KOPT-K1 (cell line): ENCODE data around the gene DPYSL3.

Experiments
- H3K27ac ChIP-seq: fragments of 200-600 bp; sonication (generic); 2 replicates; pipeline ENCODE4 v1.5.1; 2016; ENCODE audit warnings: antibody characterized with exemption, mild to moderate bottlenecking, low read depth, low read length; ENCODE audit not compliant: poor library complexity, severe bottlenecking
- H3K36me3 ChIP-seq: fragments of 200-600 bp; sonication (generic); 2 replicates; pipeline ENCODE4 v1.5.1; 2017; ENCODE audit warnings: antibody characterized with exemption, mild to moderate bottlenecking, low read length, moderate library complexity; ENCODE audit not compliant: insufficient read depth
- H3K9me3 ChIP-seq: fragments of 200-600 bp; sonication (generic); 2 replicates; pipeline ENCODE4 v1.5.1; 2017; ENCODE audit warnings: antibody characterized with exemption, low read length, mild to moderate bottlenecking; ENCODE audit not compliant: insufficient read depth, poor library complexity, severe bottlenecking

The DPYSL3 gene

DNA sequence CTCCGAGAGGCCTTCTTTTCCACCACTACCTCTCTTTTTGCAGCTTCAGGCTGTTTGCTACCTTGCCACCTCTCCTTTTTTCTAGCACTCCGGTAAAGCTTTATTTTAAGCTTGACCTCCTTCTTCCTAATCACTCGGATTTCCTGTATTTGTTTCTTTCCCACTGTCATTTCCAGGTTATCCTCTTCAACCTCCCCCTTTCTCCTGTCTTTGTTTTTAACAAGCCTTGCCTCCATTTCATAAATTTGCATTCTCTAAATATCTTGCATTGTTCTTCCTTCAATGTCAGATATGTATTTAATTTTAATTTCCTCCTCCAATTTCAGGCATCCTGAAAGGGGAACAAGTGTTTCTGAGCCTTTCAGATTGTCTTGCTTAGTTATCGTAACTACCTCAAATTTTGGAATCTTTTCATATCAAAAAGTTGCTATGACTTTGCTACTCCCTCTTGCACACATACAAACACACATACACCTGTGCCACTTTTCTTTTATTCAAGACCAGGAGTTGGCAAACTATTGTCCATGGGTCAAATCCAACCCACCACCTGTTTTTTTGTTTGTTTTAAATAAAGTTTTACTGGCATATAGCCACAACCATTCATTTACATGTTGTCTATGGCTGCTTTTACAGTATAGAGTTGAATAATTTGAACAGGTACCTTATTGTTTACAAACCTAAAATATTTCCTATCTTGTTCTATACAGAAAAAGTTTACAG is 22.7 kb downstream of the DPYSL3 start:
- Histone ChIP-seq H3K27ac (no peak overlapping the region), H3K9me3 (no peaks in the 10 kb centered on the region), H3K36me3 (no peaks in the 10 kb centered on the region)

DNA sequence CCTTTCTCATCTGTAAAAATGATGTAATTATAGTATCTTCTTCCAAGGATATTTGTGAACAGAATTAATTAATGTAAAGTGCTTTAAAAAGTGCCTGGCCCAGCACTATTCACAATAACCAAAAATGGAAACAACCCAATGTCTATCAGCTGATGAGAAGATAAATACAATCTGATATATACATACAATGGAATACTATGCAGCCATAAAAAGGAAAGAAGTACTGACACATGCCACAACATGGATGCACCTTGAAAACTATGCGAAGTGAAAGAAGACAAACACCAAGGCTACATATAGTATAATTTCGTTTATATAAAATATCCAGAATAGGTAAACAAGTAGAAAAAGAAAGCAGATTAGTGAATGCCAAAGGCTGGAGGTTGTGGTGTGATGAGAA is 24.1 kb downstream of the DPYSL3 start:
- no peaks in the 10 kb centered on the region for H3K36me3 ChIP-seq
- H3K27ac ChIP-seq = no peak overlapping the region
- no peaks in the 10 kb centered on the region for H3K9me3 ChIP-seq

DNA sequence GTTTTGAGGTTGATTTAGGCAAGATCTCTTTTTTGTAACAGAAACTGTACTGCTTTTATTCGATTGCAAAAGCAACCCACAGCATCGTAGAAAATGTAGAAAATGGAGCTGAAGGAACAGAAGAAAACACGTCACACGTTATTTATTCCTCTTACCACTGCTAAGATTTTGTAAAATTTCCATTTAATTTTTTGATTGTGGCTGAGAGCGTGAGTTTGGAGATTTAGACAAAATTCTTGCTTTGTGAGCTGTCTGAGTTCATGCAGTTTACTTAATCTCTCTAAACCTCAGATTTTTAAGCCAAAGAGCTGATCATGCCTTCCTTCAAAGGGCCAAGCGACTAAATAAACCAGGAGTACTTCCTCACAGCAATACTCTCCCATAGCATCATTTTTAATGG is 24.8 kb downstream of the DPYSL3 start:
- no peaks in the 10 kb centered on the region for H3K36me3 ChIP-seq
- no peaks in the 10 kb centered on the region for H3K9me3 ChIP-seq
- no peak overlapping the region for H3K27ac ChIP-seq

DNA sequence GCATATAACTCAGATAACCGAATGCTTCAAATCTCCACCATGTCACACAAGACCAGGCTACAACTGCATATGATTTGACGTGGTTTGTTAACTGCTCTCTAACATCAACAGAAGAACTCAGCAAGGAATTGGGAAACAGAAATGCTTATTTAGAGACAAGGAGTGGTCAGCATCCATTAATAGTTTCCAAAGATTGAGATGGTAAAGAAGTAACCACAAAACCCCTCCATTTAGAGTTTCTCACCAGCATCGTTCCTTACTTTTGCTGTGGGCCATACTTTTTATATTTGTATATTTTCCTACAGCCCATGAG is 25.2 kb downstream of the DPYSL3 start:
- no peak overlapping the region for H3K27ac ChIP-seq
- H3K9me3 ChIP-seq = no peaks in the 10 kb centered on the region
- no peaks in the 10 kb centered on the region for H3K36me3 ChIP-seq

DNA sequence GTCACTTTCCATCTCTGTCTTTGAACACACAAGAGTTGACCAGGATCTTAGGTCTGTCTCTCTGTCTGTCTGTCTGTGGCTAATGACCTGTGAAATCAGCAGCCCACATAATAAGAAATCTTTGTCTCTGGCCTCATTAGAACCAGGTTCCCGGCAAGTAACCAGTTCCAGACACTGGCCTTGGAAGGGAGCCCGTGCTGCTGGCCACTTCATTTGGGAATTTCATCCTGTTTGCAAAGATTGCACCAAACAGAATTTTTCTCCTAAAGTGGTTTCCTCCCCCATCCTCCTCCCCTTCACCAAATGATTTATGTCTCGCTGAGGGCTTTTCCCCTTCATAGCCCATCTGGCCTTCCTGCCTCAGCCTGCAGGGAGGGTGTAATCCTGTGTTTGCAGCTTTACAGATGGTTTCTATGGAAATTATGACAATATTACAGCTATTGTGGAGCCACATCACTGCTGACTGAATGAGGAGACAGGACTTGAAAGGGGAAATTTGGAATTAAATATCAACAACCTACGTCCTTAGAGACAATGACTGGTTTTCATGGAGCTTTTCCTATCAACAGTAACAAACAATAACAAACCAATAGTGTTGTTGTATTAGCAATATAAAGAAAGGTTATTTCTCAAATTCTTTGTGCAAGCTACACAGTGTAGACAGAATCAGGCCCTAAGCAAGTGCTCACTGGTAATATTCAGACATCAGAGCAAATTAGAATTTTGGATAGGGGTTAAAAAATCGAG is 25.7 kb downstream of the DPYSL3 start:
- H3K9me3 ChIP-seq = no peaks in the 10 kb centered on the region
- H3K27ac ChIP-seq = no peak overlapping the region
- H3K36me3 ChIP-seq = no peaks in the 10 kb centered on the region

DNA sequence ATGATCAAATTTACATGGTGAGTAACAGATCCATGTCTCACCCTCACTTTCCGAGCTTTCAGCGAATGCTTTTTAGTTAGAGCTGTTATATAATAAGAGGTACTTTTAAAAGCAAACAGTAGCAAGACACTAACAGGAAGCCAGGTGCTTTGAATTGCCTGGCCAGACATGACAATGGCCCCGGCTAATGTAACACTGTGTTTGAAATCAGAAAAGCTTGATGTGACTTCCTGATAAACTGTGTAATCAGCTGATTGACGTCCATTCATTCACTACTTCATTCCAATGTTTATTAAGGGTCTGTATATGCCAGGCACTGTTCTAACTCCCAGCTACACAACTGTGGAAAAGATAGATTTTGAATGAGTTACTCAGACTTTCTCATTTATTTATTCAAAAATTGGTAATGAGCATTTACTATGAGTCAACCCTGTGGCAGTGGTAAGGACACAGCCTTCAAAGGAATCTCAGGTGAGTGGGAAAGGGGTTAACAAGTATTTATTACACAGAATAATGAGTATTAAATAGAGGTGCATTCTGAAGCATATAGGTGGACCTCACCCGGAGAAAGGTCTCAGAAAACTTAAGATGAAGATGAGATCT is 26.6 kb downstream of the DPYSL3 start:
- no peaks in the 10 kb centered on the region for H3K36me3 ChIP-seq
- H3K27ac ChIP-seq = no peak overlapping the region
- H3K9me3 ChIP-seq = no peaks in the 10 kb centered on the region

DNA sequence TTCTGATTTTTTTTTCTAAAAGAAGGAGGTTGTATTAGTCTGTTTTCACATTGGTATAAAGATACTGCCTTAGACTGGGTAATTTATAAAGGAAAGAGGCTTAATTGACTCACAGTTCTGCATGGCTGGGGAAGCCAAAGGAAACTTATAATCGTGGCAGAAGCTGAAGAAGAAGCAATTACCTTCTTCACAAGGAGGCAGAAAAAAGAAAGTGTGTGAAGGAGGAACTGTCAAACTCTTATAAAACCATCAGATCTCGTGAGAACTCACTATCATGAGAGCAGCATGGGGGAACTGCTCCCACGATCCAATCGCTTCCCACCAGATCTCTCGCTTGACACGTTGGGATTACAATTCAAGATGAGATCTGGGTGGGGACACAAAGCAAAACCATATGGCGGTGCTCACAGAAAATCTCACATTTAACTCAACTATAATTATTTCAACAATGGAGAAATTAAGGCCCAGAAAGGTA is 27.1 kb downstream of the DPYSL3 start:
- H3K36me3 ChIP-seq = no peaks in the 10 kb centered on the region
- H3K9me3 ChIP-seq = no peaks in the 10 kb centered on the region
- H3K27ac ChIP-seq = no peak overlapping the region

DNA sequence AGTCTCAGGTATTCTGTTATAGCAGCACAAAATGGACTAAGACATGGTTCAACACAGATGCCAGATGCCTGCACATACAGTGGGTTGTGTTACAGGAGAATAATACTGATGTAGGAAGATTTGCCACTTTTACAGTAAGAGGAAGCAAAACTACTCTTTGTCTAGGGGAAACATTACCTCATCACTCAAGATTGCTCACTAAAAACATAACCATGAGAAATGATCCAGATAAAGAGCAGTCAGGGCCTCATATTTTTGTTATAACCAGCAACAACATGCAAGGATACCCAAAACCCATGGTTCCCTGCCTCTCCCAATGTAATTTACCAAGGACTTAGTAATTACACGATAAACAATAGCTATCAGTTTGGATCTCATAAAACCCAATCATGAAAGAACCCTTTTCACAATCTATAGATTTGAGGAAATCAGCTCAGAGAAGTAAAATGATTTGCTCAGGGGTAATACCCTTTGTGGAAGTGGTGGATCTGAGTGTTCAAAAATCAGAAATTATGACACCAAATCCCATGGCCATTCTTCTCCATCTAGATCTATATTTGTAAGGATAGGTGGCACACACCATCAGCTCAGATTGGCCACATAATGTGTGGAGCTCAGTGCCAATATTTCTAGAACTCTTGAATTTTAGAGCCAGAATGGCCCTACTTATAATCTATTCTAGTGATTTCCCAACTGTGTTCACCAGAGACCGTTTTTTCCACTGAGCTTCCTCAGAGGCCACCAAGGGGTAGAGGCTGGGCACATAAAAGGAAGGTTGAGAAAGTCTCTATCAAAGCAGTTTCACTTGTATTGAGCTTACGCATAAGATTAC is 27.8 kb downstream of the DPYSL3 start:
- no peaks in the 10 kb centered on the region for H3K36me3 ChIP-seq
- H3K9me3 ChIP-seq = no peaks in the 10 kb centered on the region
- no peak overlapping the region for H3K27ac ChIP-seq

DNA sequence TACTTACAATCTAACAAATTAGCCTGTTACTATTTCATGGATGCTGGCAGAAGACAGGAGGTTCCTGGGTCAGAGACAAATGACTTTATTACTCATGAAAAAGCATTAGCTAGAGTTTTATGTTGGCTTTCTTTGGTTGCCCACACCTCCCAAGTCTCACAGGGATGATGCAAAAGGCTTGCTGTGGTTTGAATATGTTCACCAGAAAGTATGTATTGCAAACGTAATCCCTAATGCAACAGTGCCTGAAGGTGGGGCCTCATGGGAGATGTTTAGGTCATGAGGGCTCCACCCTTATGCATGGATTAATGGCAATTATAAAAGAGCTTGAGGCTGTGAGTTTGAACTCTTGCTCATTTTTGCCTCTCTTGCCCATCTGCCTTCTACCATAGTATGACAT is 28.5 kb downstream of the DPYSL3 start:
- Histone ChIP-seq H3K27ac (no peak overlapping the region), H3K36me3 (no peaks in the 10 kb centered on the region), H3K9me3 (no peaks in the 10 kb centered on the region)

DNA sequence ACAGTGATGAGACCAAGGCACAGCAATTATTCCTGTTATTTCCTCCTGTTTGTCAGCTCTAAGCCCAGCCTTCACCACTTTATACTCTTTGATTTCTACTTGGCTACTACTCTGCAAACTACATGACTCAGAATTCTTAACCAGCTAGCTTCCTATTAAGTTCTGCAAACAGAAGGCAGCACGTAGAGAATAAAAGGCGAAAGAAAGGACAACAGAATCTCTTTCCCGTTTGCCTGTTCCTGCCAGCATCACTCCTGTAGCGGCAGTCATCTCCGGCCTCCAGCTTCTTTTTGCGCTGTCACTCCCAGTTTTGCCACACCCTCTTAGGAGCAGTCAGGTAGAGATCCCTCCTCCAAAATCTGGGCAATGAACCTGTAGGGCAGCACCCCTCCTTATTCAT is 29.9 kb downstream of the DPYSL3 start:
- Histone ChIP-seq H3K9me3 (no peaks in the 10 kb centered on the region), H3K36me3 (no peaks in the 10 kb centered on the region), H3K27ac (no peak overlapping the region)

DNA sequence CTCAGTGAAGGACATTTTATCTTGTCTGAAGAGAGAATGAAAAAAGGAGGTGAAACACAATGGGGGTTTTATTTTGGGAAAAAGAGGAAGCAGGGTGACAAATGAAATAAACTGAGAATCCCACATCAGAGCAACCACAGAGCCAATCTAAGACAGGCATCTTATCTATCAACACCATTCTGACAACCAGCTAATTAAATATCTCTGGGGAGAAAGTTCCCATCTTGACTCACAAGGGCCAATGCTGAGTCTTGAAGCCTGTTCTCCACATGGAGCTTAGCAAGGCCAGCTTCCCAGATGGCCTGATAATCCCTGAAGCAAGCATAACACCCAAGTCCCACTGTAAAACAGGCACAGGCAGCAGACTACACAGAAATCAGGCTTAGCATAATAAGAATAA is 30.4 kb downstream of the DPYSL3 start:
- H3K36me3 ChIP-seq = no peaks in the 10 kb centered on the region
- no peak overlapping the region for H3K27ac ChIP-seq

DNA sequence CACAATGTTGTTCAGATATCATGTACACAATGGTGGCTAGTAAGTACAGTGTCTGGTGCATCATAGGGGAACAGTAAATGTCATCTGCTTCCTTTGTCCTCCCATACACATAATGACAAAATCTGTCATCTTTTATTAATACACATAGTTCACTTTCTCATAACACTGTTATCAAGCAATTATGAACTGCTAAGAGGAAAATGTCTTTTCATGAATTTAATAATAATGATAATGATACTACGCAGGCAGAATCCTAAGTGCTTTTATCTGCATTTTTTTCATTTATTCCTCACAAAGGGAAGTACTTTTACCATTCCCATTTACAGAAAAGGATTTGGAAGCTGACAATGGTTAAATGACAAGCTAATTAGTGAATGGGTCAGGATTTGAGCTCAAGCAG is 35.7 kb downstream of the DPYSL3 start:
- no peak overlapping the region for H3K27ac ChIP-seq
- H3K36me3 ChIP-seq = no peaks in the 10 kb centered on the region

More for the DNA sequence above, 30.4 kb downstream of the DPYSL3 start:
- H3K9me3 ChIP-seq = no peaks in the 10 kb centered on the region

DNA sequence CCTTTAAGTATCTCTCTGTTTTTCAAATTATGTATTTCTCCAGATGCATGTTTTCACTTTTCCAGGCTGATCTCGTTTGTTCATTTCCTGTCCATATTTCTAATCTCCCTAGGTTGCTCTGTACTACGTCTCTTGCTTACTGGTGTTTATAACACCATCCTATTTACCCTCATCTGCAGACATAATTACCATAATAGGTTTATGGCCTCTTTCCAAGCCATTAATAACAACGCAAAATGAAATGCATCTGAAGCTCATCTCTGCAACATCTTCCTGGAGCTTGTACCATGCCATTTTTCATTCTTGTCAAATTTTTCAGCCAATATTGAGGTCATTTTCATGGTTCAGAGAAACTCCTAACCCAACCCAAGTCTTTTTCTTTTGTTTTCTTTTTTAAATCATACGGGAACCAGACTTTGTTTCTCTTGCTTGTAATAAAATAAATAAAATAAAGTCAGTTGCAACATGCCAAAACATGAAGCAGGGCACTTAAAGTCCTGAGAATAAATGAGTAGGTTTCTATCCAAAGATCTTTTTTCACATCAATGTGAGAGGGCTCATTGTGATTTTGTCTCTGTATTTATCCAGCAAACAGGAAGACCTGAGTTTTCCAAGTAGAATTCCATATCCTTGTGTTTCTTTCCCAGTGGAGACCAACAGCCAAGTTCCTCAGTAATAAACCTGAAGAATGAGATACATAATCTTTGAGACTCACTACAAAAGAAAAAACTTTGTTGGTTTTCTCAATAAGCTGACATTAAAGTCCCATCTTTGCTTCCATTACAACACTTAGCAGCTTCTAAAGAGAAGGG is 37.0 kb downstream of the DPYSL3 start:
- Histone ChIP-seq H3K36me3 (no peaks in the 10 kb centered on the region), H3K27ac (no peak overlapping the region)

More for the DNA sequence above, 35.7 kb downstream of the DPYSL3 start:
- H3K9me3 ChIP-seq = no peaks in the 10 kb centered on the region

DNA sequence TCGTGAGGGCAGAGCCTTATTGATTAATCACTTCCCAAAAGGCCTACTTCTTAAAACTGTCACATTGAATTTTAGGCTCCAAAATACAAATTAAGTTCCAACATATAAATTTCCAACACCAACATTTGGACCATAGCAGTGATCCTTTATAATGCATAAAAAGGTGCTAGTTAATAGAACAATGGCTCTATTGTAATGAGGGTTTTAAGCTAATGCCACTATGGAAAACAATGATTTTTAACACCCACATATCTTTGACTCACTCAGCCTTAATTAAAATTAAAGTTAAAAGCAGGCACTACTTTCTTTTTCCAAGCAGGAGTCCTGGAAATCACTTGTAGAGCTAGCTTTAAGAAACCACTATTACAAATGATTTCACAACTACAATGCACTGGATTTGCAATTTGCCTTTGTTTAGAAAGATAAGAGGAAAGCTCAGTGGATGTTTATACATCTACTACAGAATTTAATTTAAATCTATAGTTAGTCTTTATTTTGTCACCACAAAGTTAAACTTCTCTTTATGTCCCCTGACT is 41.8 kb downstream of the DPYSL3 start:
- Histone ChIP-seq H3K27ac (no peak overlapping the region), H3K9me3 (no peaks in the 10 kb centered on the region), H3K36me3 (no peaks in the 10 kb centered on the region)

More for the DNA sequence above, 37.0 kb downstream of the DPYSL3 start:
- H3K9me3 ChIP-seq = no peaks in the 10 kb centered on the region
